Neural cell (in vitro differentiated cells): Measurements from ENCODE around the gene FAM186B. TPM values are rescaled to one million over a fixed set of nuclear protein-coding genes. Genes with fewer than 3 reads are reported as not detected.
"Not testable (repeated sequence)": the region's sequence is repeated elsewhere in the genome, so short reads cannot be mapped to it uniquely, and the experiment has no call there.

Source experiments
- H2AFZ ChIP-seq: fragments of 200-600, 300-800 bp; sonication (generic), shearing (Covaris generic); 2 replicates; pipeline ENCODE4 v1.6.0; 2014; ENCODE audit warnings: low read depth, mild to moderate bottlenecking, antibody characterized with exemption, low read length, moderate library complexity
- H3F3A ChIP-seq: fragments of 200-600 bp; shearing (Covaris generic); 2 replicates; pipeline ENCODE4 v1.6.1; 2016; ENCODE audit warnings: mild to moderate bottlenecking, moderate library complexity, mixed read lengths, antibody characterized with exemption, low read length; ENCODE audit not compliant: insufficient read depth, poor library complexity, severe bottlenecking
- H3K27ac ChIP-seq: fragments of 200-600, 300-800 bp; sonication (generic), shearing (Covaris generic); 2 replicates; pipeline ENCODE4 v1.5.1; 2014; ENCODE audit warnings: mild to moderate bottlenecking, low read length, moderate library complexity
- H3K27me3 ChIP-seq: fragments of 300-800, 200-600 bp; sonication (generic), shearing (Covaris generic); 2 replicates; pipeline ENCODE4 v1.6.0; 2014; ENCODE audit warnings: mild to moderate bottlenecking, low read depth, low read length, moderate library complexity; ENCODE audit not compliant: insufficient read depth
- H3K36me3 ChIP-seq: fragments of 300-800, 200-600 bp; sonication (generic), shearing (Covaris generic); 2 replicates; pipeline ENCODE4 v1.5.1; 2014; ENCODE audit warnings: mild to moderate bottlenecking, antibody characterized with exemption, low read length, moderate library complexity; ENCODE audit not compliant: insufficient read depth
- H3K4me2 ChIP-seq: fragments of 300-800, 200-600 bp; sonication (generic), shearing (Covaris generic); 2 replicates; pipeline ENCODE4 v1.6.0; 2014; ENCODE audit warnings: mild to moderate bottlenecking, low read length
- H3K4me3 ChIP-seq: fragments of 300-800, 200-600 bp; sonication (generic), shearing (Covaris generic); 2 replicates; pipeline ENCODE4 v1.5.1; 2014; ENCODE audit warnings: mild to moderate bottlenecking, low read length, moderate library complexity
- H3K79me2 ChIP-seq: fragments of 200-600 bp; shearing (Covaris generic); replicated peaks from 2 replicates; pipeline ENCODE4 v1.6.0; 2014; ENCODE audit warnings: mild to moderate bottlenecking, low read length, moderate library complexity; ENCODE audit not compliant: insufficient read depth
- H3K9ac ChIP-seq: fragments of 300-800, 200-600 bp; sonication (generic), shearing (Covaris generic); 2 replicates; pipeline ENCODE4 v1.6.1; 2016; ENCODE audit warnings: mild to moderate bottlenecking, low read length, mixed read lengths
- H3K9me2 ChIP-seq: fragments of 200-600 bp; shearing (Covaris generic); 2 replicates; pipeline ENCODE4 v1.6.1; 2016; ENCODE audit warnings: mild to moderate bottlenecking, low read length, mixed read lengths; ENCODE audit not compliant: insufficient read depth
- H3K9me3 ChIP-seq: fragments of 200-600, 300-800 bp; sonication (generic), shearing (Covaris generic); 2 replicates; pipeline ENCODE4 v1.6.1; 2016; ENCODE audit warnings: mild to moderate bottlenecking, mixed run types, low read length, moderate library complexity, mixed read lengths
- H4K20me1 ChIP-seq: fragments of 200-600 bp; shearing (Covaris generic); 2 replicates; pipeline ENCODE4 v1.6.1; 2016; ENCODE audit warnings: mild to moderate bottlenecking, mixed run types; ENCODE audit not compliant: insufficient read depth
- CTCF ChIP-seq: fragments of 450-650 bp; IDR thresholded peaks from 2 replicates; pipeline ENCODE4 v1.5.1; 2014; ENCODE audit warnings: antibody characterized with exemption, mild to moderate bottlenecking, moderate library complexity; ENCODE audit not compliant: poor library complexity, severe bottlenecking
- EP300 ChIP-seq: fragments of 450-650 bp; conservative IDR thresholded peaks from 2 replicates; pipeline ENCODE4 v1.6.1; 2014; ENCODE audit warnings: antibody characterized with exemption, mild to moderate bottlenecking, moderate library complexity; ENCODE audit not compliant: poor library complexity, severe bottlenecking
- EZH2 ChIP-seq: fragments of 200-600, 300-800 bp; shearing (Covaris generic), sonication (generic); IDR thresholded peaks from 2 replicates; pipeline ENCODE4 v1.6.1; 2014; ENCODE audit warnings: antibody characterized with exemption, low read length, borderline replicate concordance, mild to moderate bottlenecking; ENCODE audit not compliant: insufficient read depth, poor library complexity, severe bottlenecking
- MXI1 ChIP-seq: fragments of 450-650 bp; conservative IDR thresholded peaks from 2 replicates; pipeline ENCODE4 v1.6.1; 2014; ENCODE audit warnings: antibody characterized with exemption, mild to moderate bottlenecking; ENCODE audit not compliant: poor library complexity, severe bottlenecking
- POLR2AphosphoS5 ChIP-seq: IDR thresholded peaks from 2 replicates; pipeline ENCODE4 v1.6.1; 2012
- RAD21 ChIP-seq: fragments of 450-650 bp; conservative IDR thresholded peaks from 2 replicates; pipeline ENCODE4 v1.6.1; 2014; ENCODE audit warnings: antibody characterized with exemption, mild to moderate bottlenecking, moderate library complexity
- REST ChIP-seq: IDR thresholded peaks from 2 replicates; pipeline ENCODE4 v1.6.1; 2012; ENCODE audit warnings: borderline replicate concordance
- SMC3 ChIP-seq: fragments of 450-650 bp; conservative IDR thresholded peaks from 2 replicates; pipeline ENCODE4 v1.6.1; 2014; ENCODE audit warnings: antibody characterized with exemption, mild to moderate bottlenecking, moderate library complexity; ENCODE audit not compliant: poor library complexity
- TAF1 ChIP-seq: IDR thresholded peaks from 2 replicates; pipeline ENCODE4 v1.6.1; 2012; ENCODE audit warnings: low read depth
- polyA plus RNA-seq: library from polyadenylated mRNA; depleted of rRNA; stranded (reverse); fragments of >200 nt; gene quantifications from 2 replicates; pipeline ENCODE4 v1.2.3, GENCODE V29; 2014

The FAM186B gene
- polyA plus RNA-seq, 1 donor from 2014 or later, result not detected

- TF ChIP-seq MXI1 (no peak), POLR2AphosphoS5 (no peak), EZH2 (no peak), RAD21 (no peak), CTCF (no peak), EP300 (no peak), REST (no peak), SMC3 (no peak), TAF1 (no peak)
- Histone ChIP-seq H2AFZ (no peak overlapping the region), H3K9me3 (no peaks in the 10 kb centered on the region), H3K9me2 (no peaks in the 10 kb centered on the region), H3K27me3 (no peaks in the 10 kb centered on the region), H3K36me3 (no peaks in the 10 kb centered on the region), H3K4me2 (no peak overlapping the region), H3K27ac (no peak overlapping the region), H3K4me3 (no peak overlapping the region), H3F3A (no peaks in the 10 kb centered on the region), H3K79me2 (no peaks in the 10 kb centered on the region), H4K20me1 (no peaks in the 10 kb centered on the region), H3K9ac (no peak overlapping the region)
Observed at GRCh38 chr12:49615725-49616124, 10.3 kb upstream of the FAM186B start.

GRCh38 chr12:49612210-49612609, 6.8 kb upstream of the FAM186B start:
- Histone ChIP-seq H3K9ac (no peak overlapping the region), H3K27ac (no peak overlapping the region), H2AFZ (no peak overlapping the region), H4K20me1 (no peaks in the 10 kb centered on the region), H3K9me3 (no peaks in the 10 kb centered on the region), H3F3A (no peaks in the 10 kb centered on the region), H3K4me2 (no peak overlapping the region), H3K4me3 (no peak overlapping the region), H3K27me3 (no peaks in the 10 kb centered on the region), H3K79me2 (no peaks in the 10 kb centered on the region), H3K9me2 (no peaks in the 10 kb centered on the region), H3K36me3 (no peaks in the 10 kb centered on the region)
- TF ChIP-seq SMC3 (no peak), POLR2AphosphoS5 (no peak), EP300 (no peak), RAD21 (no peak)

- H4K20me1 ChIP-seq, H3K4me2 ChIP-seq, H2AFZ ChIP-seq, H3K27me3 ChIP-seq, H3F3A ChIP-seq, H3K9me2 ChIP-seq, H3K36me3 ChIP-seq, H3K9me3 ChIP-seq, H3K79me2 ChIP-seq, H3K4me3 ChIP-seq, H3K27ac ChIP-seq, H3K9ac ChIP-seq: not testable (repeated sequence)
Observed at GRCh38 chr12:49610785-49611184, 5.3 kb upstream of the FAM186B start.
